ENCODE measurements around the gene SLC9A3. TPM values are rescaled to one million over a fixed set of nuclear protein-coding genes. Genes with fewer than 3 reads are reported as not detected.

The SLC9A3 gene
- total RNA-seq, 1 donor from 2014 or later, result 1.2 TPM

GRCh38 chr5:423626-424261, 100.5 kb downstream of the SLC9A3 start:
- peaks cover 41% of the 10 kb centered on the region for H3K36me3 Mint-ChIP-seq (ENCODE audit: unreplicated experiment)
- H3K27ac Mint-ChIP-seq (ENCODE audit: unreplicated experiment), result peak overlapping the region; percentile 71
- H3K27me3 Mint-ChIP-seq (ENCODE audit: unreplicated experiment), result no peaks in the 10 kb centered on the region
- DNase-seq (ENCODE audit: extremely low spot score, unreplicated experiment), result no peak
- no peak overlapping the region for H3K4me3 Mint-ChIP-seq (ENCODE audit: unreplicated experiment)
- no peak for TF ChIP-seq CTCF (IDR thresholded peaks at IDR 0.05)
- no peaks in the 10 kb centered on the region for H3K9me3 Mint-ChIP-seq (ENCODE audit: unreplicated experiment)
- H3K4me1 Mint-ChIP-seq (ENCODE audit: unreplicated experiment), result peaks cover 45% of the 10 kb centered on the region

GRCh38 chr5:423233-423565, 101.0 kb downstream of the SLC9A3 start:
- peaks cover 39% of the 10 kb centered on the region for H3K36me3 Mint-ChIP-seq (ENCODE audit: unreplicated experiment)
- no peaks in the 10 kb centered on the region for H3K9me3 Mint-ChIP-seq (ENCODE audit: unreplicated experiment)
- no peaks in the 10 kb centered on the region for H3K27me3 Mint-ChIP-seq (ENCODE audit: unreplicated experiment)
- DNase-seq (ENCODE audit: extremely low spot score, unreplicated experiment), result no peak
- H3K4me3 Mint-ChIP-seq (ENCODE audit: unreplicated experiment), result no peak overlapping the region
- H3K27ac Mint-ChIP-seq (ENCODE audit: unreplicated experiment), result peak overlapping the region; percentile 64
- TF ChIP-seq CTCF (IDR thresholded peaks at IDR 0.05), result no peak
- H3K4me1 Mint-ChIP-seq (ENCODE audit: unreplicated experiment), result peaks cover 48% of the 10 kb centered on the region

- H3K27me3 Mint-ChIP-seq (ENCODE audit: unreplicated experiment), result no peaks in the 10 kb centered on the region
- H3K4me3 Mint-ChIP-seq (ENCODE audit: unreplicated experiment), result no peak overlapping the region
- peak overlapping the region; percentile 68 for H3K27ac Mint-ChIP-seq (ENCODE audit: unreplicated experiment)
- H3K4me1 Mint-ChIP-seq (ENCODE audit: unreplicated experiment), result peaks cover 50% of the 10 kb centered on the region
- H3K9me3 Mint-ChIP-seq (ENCODE audit: unreplicated experiment), result no peaks in the 10 kb centered on the region
- peaks cover 38% of the 10 kb centered on the region for H3K36me3 Mint-ChIP-seq (ENCODE audit: unreplicated experiment)
- no peak for DNase-seq (ENCODE audit: extremely low spot score, unreplicated experiment)
- no peak for TF ChIP-seq CTCF (IDR thresholded peaks at IDR 0.05)
These were observed 101.7 kb downstream of the SLC9A3 start for GRCh38 chr5:422323-423232.

- Mint-ChIP-seq H3K4me3 (ENCODE audit: unreplicated experiment) (no peak overlapping the region), H3K4me1 (ENCODE audit: unreplicated experiment) (peaks cover 57% of the 10 kb centered on the region), H3K27ac (ENCODE audit: unreplicated experiment) (peak overlapping the region; percentile 68), H3K36me3 (ENCODE audit: unreplicated experiment) (peaks cover 33% of the 10 kb centered on the region), H3K27me3 (ENCODE audit: unreplicated experiment) (no peaks in the 10 kb centered on the region), H3K9me3 (ENCODE audit: unreplicated experiment) (no peaks in the 10 kb centered on the region)
- TF ChIP-seq CTCF (IDR thresholded peaks at IDR 0.05), result no peak
- DNase-seq (ENCODE audit: extremely low spot score, unreplicated experiment), result no peak
These were observed 102.3 kb downstream of the SLC9A3 start for GRCh38 chr5:421901-422300.

GRCh38 chr5:421287-421880, 102.9 kb downstream of the SLC9A3 start:
- Mint-ChIP-seq H3K27ac (ENCODE audit: unreplicated experiment) (peak overlapping the region; percentile 68), H3K4me1 (ENCODE audit: unreplicated experiment) (peaks cover 62% of the 10 kb centered on the region), H3K36me3 (ENCODE audit: unreplicated experiment) (peaks cover 32% of the 10 kb centered on the region), H3K9me3 (ENCODE audit: unreplicated experiment) (no peaks in the 10 kb centered on the region), H3K27me3 (ENCODE audit: unreplicated experiment) (no peaks in the 10 kb centered on the region), H3K4me3 (ENCODE audit: unreplicated experiment) (no peak overlapping the region)
- no peak for DNase-seq (ENCODE audit: extremely low spot score, unreplicated experiment)
- TF ChIP-seq CTCF (IDR thresholded peaks at IDR 0.05), result no peak
